GM13977 (cell line): ENCODE data around the gene ITGB6.
"Not testable (repeated sequence)": the region's sequence is repeated elsewhere in the genome, so short reads cannot be mapped to it uniquely, and the experiment has no call there.

Experiments used
- DNase-seq: peaks from one replicate; pipeline ENCODE4 v3.0.0; 2012; ENCODE audit warnings: low spot score
- in situ Hi-C: fragments of 300-500 bp; cut with MboI; formaldehyde crosslinking; loops from one replicate; pipeline ENCODE4 v1.12.0; 2022; ENCODE audit warnings: low sequenced_read_pairs, low pct_unique_long_range_greater_than_20kb, mixed read lengths, inconsistent platforms; ENCODE audit not compliant: unreplicated experiment
- TF ChIP-seq, protein P1 (sequence below): IDR thresholded peaks from 2 replicates; pipeline ENCODE4 v1.5.1; 2012; ENCODE audit warnings: mild to moderate bottlenecking, control low read depth; ENCODE audit not compliant: insufficient read depth; ENCODE audit errors: extremely low read depth, missing control alignments

ITGB6 gene

GRCh38 chr2:160137464-160137863, 62.6 kb downstream of the ITGB6 start:
- DNase-seq, result no peak
- in situ Hi-C loops, result no loop called here
- TF ChIP-seq, protein P1, sequence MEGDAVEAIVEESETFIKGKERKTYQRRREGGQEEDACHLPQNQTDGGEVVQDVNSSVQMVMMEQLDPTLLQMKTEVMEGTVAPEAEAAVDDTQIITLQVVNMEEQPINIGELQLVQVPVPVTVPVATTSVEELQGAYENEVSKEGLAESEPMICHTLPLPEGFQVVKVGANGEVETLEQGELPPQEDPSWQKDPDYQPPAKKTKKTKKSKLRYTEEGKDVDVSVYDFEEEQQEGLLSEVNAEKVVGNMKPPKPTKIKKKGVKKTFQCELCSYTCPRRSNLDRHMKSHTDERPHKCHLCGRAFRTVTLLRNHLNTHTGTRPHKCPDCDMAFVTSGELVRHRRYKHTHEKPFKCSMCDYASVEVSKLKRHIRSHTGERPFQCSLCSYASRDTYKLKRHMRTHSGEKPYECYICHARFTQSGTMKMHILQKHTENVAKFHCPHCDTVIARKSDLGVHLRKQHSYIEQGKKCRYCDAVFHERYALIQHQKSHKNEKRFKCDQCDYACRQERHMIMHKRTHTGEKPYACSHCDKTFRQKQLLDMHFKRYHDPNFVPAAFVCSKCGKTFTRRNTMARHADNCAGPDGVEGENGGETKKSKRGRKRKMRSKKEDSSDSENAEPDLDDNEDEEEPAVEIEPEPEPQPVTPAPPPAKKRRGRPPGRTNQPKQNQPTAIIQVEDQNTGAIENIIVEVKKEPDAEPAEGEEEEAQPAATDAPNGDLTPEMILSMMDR, result no peak

- DNase-seq, result no peak
- in situ Hi-C loops, result no loop called here
- TF ChIP-seq, protein P1, result no peak
These were observed 67.3 kb downstream of the ITGB6 start for GRCh38 chr2:160132761-160133160.

DNA sequence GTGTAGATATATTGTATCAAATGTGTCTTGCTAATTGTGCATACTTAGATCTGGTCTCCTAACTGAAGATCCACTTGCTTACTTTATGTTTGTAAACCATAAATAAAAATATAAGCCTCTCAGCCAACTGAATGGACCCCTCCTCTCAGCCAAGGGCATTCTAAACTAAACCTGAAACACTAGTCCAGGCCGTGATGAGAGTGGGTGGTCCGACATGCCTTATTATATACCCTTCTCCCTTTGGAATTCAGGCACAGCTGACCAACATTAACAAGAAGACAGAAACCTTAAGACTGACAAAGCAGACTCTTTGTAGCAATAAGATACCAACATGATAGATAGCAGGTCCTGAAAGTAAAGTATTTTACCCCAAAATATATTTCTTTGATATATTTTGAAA, 73.3 kb downstream of the ITGB6 start:
- in situ Hi-C loops, result no loop called here
- no peak for DNase-seq
- TF ChIP-seq, protein P1, result no peak

GRCh38 chr2:160126315-160126714, 73.8 kb downstream of the ITGB6 start:
- TF ChIP-seq, protein P1, result no peak
- in situ Hi-C loops, result no loop called here
- no peak for DNase-seq

- TF ChIP-seq, protein P1, result no peak
- in situ Hi-C loops, result no loop called here
- DNase-seq, result no peak
These were observed 74.2 kb downstream of the ITGB6 start for GRCh38 chr2:160125828-160126227.

GRCh38 chr2:160125366-160125765, 74.7 kb downstream of the ITGB6 start:
- DNase-seq, result no peak
- TF ChIP-seq, protein P1, result no peak
- in situ Hi-C loops, result no loop called here

GRCh38 chr2:160124571-160124970, 75.5 kb downstream of the ITGB6 start:
- TF ChIP-seq, protein P1, result no peak
- in situ Hi-C loops, result no loop called here
- no peak for DNase-seq

GRCh38 chr2:160114721-160115120, 85.4 kb downstream of the ITGB6 start:
- in situ Hi-C loops, DNase-seq: not testable (repeated sequence)
